ENCODE data around the gene BCR.

Gene BCR

GRCh38 chr22:23246982-23247766 lies 66.9 kb downstream of the BCR start:
- H3K79me1 ChIP-seq (ENCODE audit: low read length) = peaks cover 38% of the 10 kb centered on the region
- no peaks in the 10 kb centered on the region for H3K27me3 ChIP-seq (ENCODE audit: insufficient read depth, low read length, poor library complexity)
- WGBS (ENCODE audit: extremely low coverage, insufficient coverage, low lambda C conversion rate) = no CpG with 5 or more reads among the region's 13 CpGs
- H2AK5ac ChIP-seq (ENCODE audit: low read length) = no peak overlapping the region
- no peak overlapping the region for H2BK15ac ChIP-seq (replicated peaks; ENCODE audit: low read depth)
- H4K5ac ChIP-seq (ENCODE audit: low read length) = no peak overlapping the region
- H3K18ac ChIP-seq (ENCODE audit: low read length) = no peak overlapping the region
- no peak overlapping the region for H3K4me2 ChIP-seq (ENCODE audit: low read length)
- H3K9ac ChIP-seq (ENCODE audit: low read length) = no peak overlapping the region
- no peak overlapping the region for H3K4me3 ChIP-seq (ENCODE audit: low read length)
- H3K23ac ChIP-seq (ENCODE audit: low read length) = no peak overlapping the region
- no peaks in the 10 kb centered on the region for H3K36me3 ChIP-seq (ENCODE audit: control insufficient read depth, insufficient read depth, low read length)
- no peak overlapping the region for H4K8ac ChIP-seq (ENCODE audit: low read depth, low read length)
- H3K56ac ChIP-seq (ENCODE audit: low read length) = no peak overlapping the region
- no peak overlapping the region for H3K4ac ChIP-seq (ENCODE audit: low read depth, low read length)
- no peak for DNase-seq
- no peak overlapping the region for H3K27ac ChIP-seq (ENCODE audit: low read depth, low read length)
- H3K4me1 ChIP-seq (ENCODE audit: control insufficient read depth, low read depth, low read length) = peaks cover 35% of the 10 kb centered on the region
- H3K79me2 ChIP-seq (ENCODE audit: control insufficient read depth, insufficient read depth, low read length) = peaks cover 71% of the 10 kb centered on the region
- H2BK120ac ChIP-seq (ENCODE audit: low read depth, low read length) = no peak overlapping the region
- no peak overlapping the region for H2BK5ac ChIP-seq (ENCODE audit: low read length)

GRCh38 chr22:23248583-23248982 lies 68.3 kb downstream of the BCR start:
- peaks cover 46% of the 10 kb centered on the region for H3K79me1 ChIP-seq (ENCODE audit: low read length)
- no CpG with 5 or more reads among the region's 2 CpGs for WGBS (ENCODE audit: extremely low coverage, insufficient coverage, low lambda C conversion rate)
- H3K27ac ChIP-seq (ENCODE audit: low read depth, low read length) = no peak overlapping the region
- no peak overlapping the region for H4K5ac ChIP-seq (ENCODE audit: low read length)
- DNase-seq = peak; percentile 76
- no peak overlapping the region for H3K4ac ChIP-seq (ENCODE audit: low read depth, low read length)
- no peaks in the 10 kb centered on the region for H3K36me3 ChIP-seq (ENCODE audit: control insufficient read depth, insufficient read depth, low read length)
- no peak overlapping the region for H2AK5ac ChIP-seq (ENCODE audit: low read length)
- no peak overlapping the region for H2BK120ac ChIP-seq (ENCODE audit: low read depth, low read length)
- H2BK15ac ChIP-seq (replicated peaks; ENCODE audit: low read depth) = no peak overlapping the region
- H3K79me2 ChIP-seq (ENCODE audit: control insufficient read depth, insufficient read depth, low read length) = peaks cover 73% of the 10 kb centered on the region
- H3K56ac ChIP-seq (ENCODE audit: low read length) = peak overlapping the region; percentile 58
- H3K23ac ChIP-seq (ENCODE audit: low read length) = no peak overlapping the region
- H3K9ac ChIP-seq (ENCODE audit: low read length) = peak overlapping the region; percentile 37
- H3K4me3 ChIP-seq (ENCODE audit: low read length) = no peak overlapping the region
- H3K27me3 ChIP-seq (ENCODE audit: insufficient read depth, low read length, poor library complexity) = no peaks in the 10 kb centered on the region
- H3K18ac ChIP-seq (ENCODE audit: low read length) = no peak overlapping the region
- H3K4me1 ChIP-seq (ENCODE audit: control insufficient read depth, low read depth, low read length) = peaks cover 28% of the 10 kb centered on the region
- H4K8ac ChIP-seq (ENCODE audit: low read depth, low read length) = peak overlapping the region; percentile 39
- no peak overlapping the region for H3K4me2 ChIP-seq (ENCODE audit: low read length)
- no peak overlapping the region for H2BK5ac ChIP-seq (ENCODE audit: low read length)

- Histone ChIP-seq H3K79me1 (ENCODE audit: low read length) (peaks cover 43% of the 10 kb centered on the region), H2BK15ac (replicated peaks; ENCODE audit: low read depth) (no peak overlapping the region), H3K27me3 (ENCODE audit: insufficient read depth, low read length, poor library complexity) (no peaks in the 10 kb centered on the region), H3K4me2 (ENCODE audit: low read length) (no peak overlapping the region), H3K23ac (ENCODE audit: low read length) (no peak overlapping the region), H2BK120ac (ENCODE audit: low read depth, low read length) (no peak overlapping the region), H3K9ac (ENCODE audit: low read length) (no peak overlapping the region), H2BK5ac (ENCODE audit: low read length) (no peak overlapping the region), H3K4ac (ENCODE audit: low read depth, low read length) (no peak overlapping the region), H3K27ac (ENCODE audit: low read depth, low read length) (no peak overlapping the region), H3K79me2 (ENCODE audit: control insufficient read depth, insufficient read depth, low read length) (peaks cover 59% of the 10 kb centered on the region), H3K18ac (ENCODE audit: low read length) (no peak overlapping the region), H3K4me1 (ENCODE audit: control insufficient read depth, low read depth, low read length) (peaks cover 17% of the 10 kb centered on the region), H4K5ac (ENCODE audit: low read length) (no peak overlapping the region), H3K4me3 (ENCODE audit: low read length) (no peak overlapping the region), H4K8ac (ENCODE audit: low read depth, low read length) (no peak overlapping the region), H3K36me3 (ENCODE audit: control insufficient read depth, insufficient read depth, low read length) (no peaks in the 10 kb centered on the region), H3K56ac (ENCODE audit: low read length) (no peak overlapping the region), H2AK5ac (ENCODE audit: low read length) (no peak overlapping the region)
- no CpG with 5 or more reads among the region's 16 CpGs for WGBS (ENCODE audit: extremely low coverage, insufficient coverage, low lambda C conversion rate)
- peak; percentile 44 for DNase-seq
Measured at GRCh38 chr22:23250056-23250784, 69.9 kb downstream of the BCR start.

GRCh38 chr22:23250785-23251363 lies 70.6 kb downstream of the BCR start:
- Histone ChIP-seq H3K56ac (ENCODE audit: low read length) (no peak overlapping the region), H2BK5ac (ENCODE audit: low read length) (no peak overlapping the region), H3K79me1 (ENCODE audit: low read length) (peaks cover 39% of the 10 kb centered on the region), H3K4me2 (ENCODE audit: low read length) (no peak overlapping the region), H3K4me3 (ENCODE audit: low read length) (no peak overlapping the region), H3K36me3 (ENCODE audit: control insufficient read depth, insufficient read depth, low read length) (no peaks in the 10 kb centered on the region), H3K9ac (ENCODE audit: low read length) (no peak overlapping the region), H2BK120ac (ENCODE audit: low read depth, low read length) (no peak overlapping the region), H2BK15ac (replicated peaks; ENCODE audit: low read depth) (no peak overlapping the region), H3K23ac (ENCODE audit: low read length) (no peak overlapping the region), H3K18ac (ENCODE audit: low read length) (peak overlapping the region; percentile 3), H2AK5ac (ENCODE audit: low read length) (no peak overlapping the region), H3K4me1 (ENCODE audit: control insufficient read depth, low read depth, low read length) (peaks cover 17% of the 10 kb centered on the region), H3K27me3 (ENCODE audit: insufficient read depth, low read length, poor library complexity) (no peaks in the 10 kb centered on the region), H3K79me2 (ENCODE audit: control insufficient read depth, insufficient read depth, low read length) (peaks cover 53% of the 10 kb centered on the region), H4K5ac (ENCODE audit: low read length) (no peak overlapping the region), H3K27ac (ENCODE audit: low read depth, low read length) (no peak overlapping the region), H3K4ac (ENCODE audit: low read depth, low read length) (no peak overlapping the region), H4K8ac (ENCODE audit: low read depth, low read length) (no peak overlapping the region)
- no CpG with 5 or more reads among the region's 14 CpGs for WGBS (ENCODE audit: extremely low coverage, insufficient coverage, low lambda C conversion rate)
- DNase-seq = no peak

GRCh38 chr22:23251445-23252093 lies 71.3 kb downstream of the BCR start:
- no peak overlapping the region for H3K9ac ChIP-seq (ENCODE audit: low read length)
- H3K79me1 ChIP-seq (ENCODE audit: low read length) = peaks cover 38% of the 10 kb centered on the region
- DNase-seq = peak; percentile 61
- H4K8ac ChIP-seq (ENCODE audit: low read depth, low read length) = no peak overlapping the region
- no peak overlapping the region for H3K27ac ChIP-seq (ENCODE audit: low read depth, low read length)
- no peak overlapping the region for H3K18ac ChIP-seq (ENCODE audit: low read length)
- no peak overlapping the region for H2BK5ac ChIP-seq (ENCODE audit: low read length)
- H3K79me2 ChIP-seq (ENCODE audit: control insufficient read depth, insufficient read depth, low read length) = peaks cover 47% of the 10 kb centered on the region
- no peak overlapping the region for H3K4me3 ChIP-seq (ENCODE audit: low read length)
- no peak overlapping the region for H2BK120ac ChIP-seq (ENCODE audit: low read depth, low read length)
- no peak overlapping the region for H3K4me2 ChIP-seq (ENCODE audit: low read length)
- no CpG with 5 or more reads among the region's 8 CpGs for WGBS (ENCODE audit: extremely low coverage, insufficient coverage, low lambda C conversion rate)
- H3K56ac ChIP-seq (ENCODE audit: low read length) = peak overlapping the region; percentile 36
- peaks cover 17% of the 10 kb centered on the region for H3K4me1 ChIP-seq (ENCODE audit: control insufficient read depth, low read depth, low read length)
- no peak overlapping the region for H4K5ac ChIP-seq (ENCODE audit: low read length)
- H3K23ac ChIP-seq (ENCODE audit: low read length) = no peak overlapping the region
- H3K27me3 ChIP-seq (ENCODE audit: insufficient read depth, low read length, poor library complexity) = no peaks in the 10 kb centered on the region
- H2BK15ac ChIP-seq (replicated peaks; ENCODE audit: low read depth) = no peak overlapping the region
- H3K4ac ChIP-seq (ENCODE audit: low read depth, low read length) = no peak overlapping the region
- H3K36me3 ChIP-seq (ENCODE audit: control insufficient read depth, insufficient read depth, low read length) = no peaks in the 10 kb centered on the region
- H2AK5ac ChIP-seq (ENCODE audit: low read length) = no peak overlapping the region

All from mesendoderm (in vitro differentiated cells).